HCT116 (cell line): ENCODE data around the gene PRDX2. TPM values are rescaled to one million over a fixed set of nuclear protein-coding genes. Genes with fewer than 3 reads are reported as not detected.
A peak's percentile ranks its signal among the peaks of the same experiment; 100 is the strongest.

Experiments used
- ATAC-seq: fragments of 200-7000 bp; cut with Tn5 transposase; 2 replicates; pipeline ENCODE4 v1.9.1; 2020; ENCODE audit warnings: mild to moderate bottlenecking, moderate library complexity
- BruUV-seq: library from RNA; stranded (reverse); fragments of 400-500 nt; replicated peaks from 2 replicates; lab custom pipeline; 2021; lab: Mats Ljungman, UMichigan
- CTCF ChIA-PET: fragments of 300-600 bp; sonication (Branson Sonifier 250); formaldehyde crosslinking; loops from one replicate; lab custom pipeline; 2021; ENCODE audit warnings: antibody characterized with exemption; lab: Charles Lee
- POLR2A ChIA-PET: fragments of 300-600, 350-600 bp; sonication (Branson Sonifier 250); formaldehyde crosslinking; loops from one replicate; lab custom pipeline; 2021; ENCODE audit warnings: antibody characterized with exemption; lab: Charles Lee
- RAD21 ChIA-PET, 2 experiments: fragments of 300-600 bp; sonication (Branson Sonifier 250); formaldehyde crosslinking; loops; one replicate each; lab custom pipeline; 2023; ENCODE audit warnings: low total read pairs in 2 of 2; ENCODE audit not compliant: uncharacterized antibody in 2 of 2, unreplicated experiment in 2 of 2, low non-redundant PET in 1 of 2; lab: Charles Lee
- DNase-seq: peaks from one replicate; pipeline ENCODE4 v3.0.0-alpha.2; 2010; ENCODE audit warnings: low read depth, low spot score
- H2AFZ ChIP-seq: fragments of 200-600 bp; shearing (Covaris generic), sonication (generic); 2 replicates; pipeline ENCODE4 v1.6.1; 2017; ENCODE audit warnings: low read depth, mixed run types, mixed read lengths, antibody characterized with exemption, low read length; ENCODE audit not compliant: poor library complexity, severe bottlenecking
- H3K27ac ChIP-seq: 2 replicates; pipeline ENCODE4 v1.5.1; 2012; ENCODE audit warnings: low read depth, low read length
- H3K27me3 ChIP-seq: fragments of 200-600 bp; sonication (generic); 2 replicates; pipeline ENCODE4 v1.6.1; 2016; ENCODE audit warnings: mixed run types, low read length, mixed read lengths; ENCODE audit not compliant: insufficient read depth
- H3K36me3 ChIP-seq, 2 experiments: fragments of 200-500 bp in 1 of 2; fragments of 200-600 bp in 1 of 2; sonication (Bioruptor generic) in 1 of 2; sonication (generic) in 1 of 2; 2 replicates each; pipeline versions ENCODE4 v1.5.1 to v1.6.1; 2014 to 2016; ENCODE audit warnings: low read length in 2 of 2, inconsistent platforms in 1 of 2, mixed read lengths in 1 of 2, mixed run types in 1 of 2; ENCODE audit not compliant: insufficient read depth in 2 of 2, control insufficient read depth in 1 of 2
- H3K4me1 ChIP-seq, 2 experiments: fragments of 200-600 bp in 1 of 2; sonication (generic) in 1 of 2; 2 replicates each; pipeline versions ENCODE4 v1.5.1 to v1.6.1; 2012 to 2017; ENCODE audit warnings: low read length in 2 of 2, inconsistent platforms in 1 of 2, mild to moderate bottlenecking in 1 of 2, mixed read lengths in 1 of 2, mixed run types in 1 of 2, moderate library complexity in 1 of 2; ENCODE audit not compliant: insufficient read depth in 2 of 2, control insufficient read depth in 1 of 2
- H3K4me2 ChIP-seq: fragments of 200-600 bp; sonication (generic); 2 replicates; pipeline ENCODE4 v1.6.1; 2017; ENCODE audit warnings: mixed run types, low read length, mixed read lengths
- H3K4me3 ChIP-seq, 2 experiments: fragments of 200-600 bp in 1 of 2; sonication (generic) in 1 of 2; replicated peaks in 1 of 2; 2 replicates each; pipeline ENCODE4 v1.5.1; 2011 to 2016; ENCODE audit warnings: low read length in 2 of 2, control low read depth in 1 of 2, low read depth in 1 of 2, mild to moderate bottlenecking in 1 of 2, mixed read lengths in 1 of 2, mixed run types in 1 of 2
- H3K79me2 ChIP-seq: fragments of 200-600 bp; sonication (generic); 2 replicates; pipeline ENCODE4 v1.6.1; 2017; ENCODE audit warnings: mild to moderate bottlenecking, mixed run types, low read length, moderate library complexity, mixed read lengths; ENCODE audit not compliant: insufficient read depth
- H3K9ac ChIP-seq: fragments of 200-600 bp; sonication (generic); 2 replicates; pipeline ENCODE4 v1.6.1; 2016; ENCODE audit warnings: low read length, mixed read lengths
- H3K9me2 ChIP-seq: fragments of 200-600 bp; sonication (generic), shearing (Covaris generic); 2 replicates; pipeline ENCODE4 v1.6.1; 2017; ENCODE audit warnings: mixed run types, mild to moderate bottlenecking, moderate library complexity; ENCODE audit not compliant: insufficient read depth
- H3K9me3 ChIP-seq, 2 experiments: fragments of 200-500 bp in 1 of 2; fragments of 200-600 bp in 1 of 2; sonication (Bioruptor generic) in 1 of 2; sonication (generic) in 1 of 2; 2 replicates each; pipeline ENCODE4 v1.6.1; 2014 to 2017; ENCODE audit warnings: low read length in 2 of 2, mixed read lengths in 2 of 2, inconsistent platforms in 1 of 2, low read depth in 1 of 2, mild to moderate bottlenecking in 1 of 2, mixed run types in 1 of 2, moderate library complexity in 1 of 2; ENCODE audit not compliant: control insufficient read depth in 1 of 2, insufficient read depth in 1 of 2
- H4K20me1 ChIP-seq: fragments of 200-600 bp; sonication (generic), shearing (Covaris generic); 2 replicates; pipeline ENCODE4 v1.6.1; 2017; ENCODE audit warnings: mixed run types, mild to moderate bottlenecking, moderate library complexity; ENCODE audit not compliant: insufficient read depth
- CEBPB ChIP-seq: IDR thresholded peaks from 2 replicates; pipeline ENCODE4 v1.6.1; 2012; ENCODE audit warnings: low read depth
- JUND ChIP-seq: IDR thresholded peaks from 2 replicates; pipeline ENCODE4 v1.6.1; 2012
- RAD21 ChIP-seq: IDR thresholded peaks from 2 replicates; pipeline ENCODE4 v1.6.1; 2012; ENCODE audit warnings: low read depth, mild to moderate bottlenecking
- ZBTB33 ChIP-seq: IDR thresholded peaks from 2 replicates; pipeline ENCODE4 v1.6.1; 2011; ENCODE audit warnings: mild to moderate bottlenecking, low read length, moderate library complexity; ENCODE audit not compliant: insufficient replicate concordance; ENCODE audit errors: extremely low read depth
- intact Hi-C: fragments of 100-400 bp; cut with micrococcal nuclease; formaldehyde crosslinking; loops from 2 replicates; pipeline ENCODE4 v1.10.0; 2022
- total RNA-seq: library from RNA; stranded (reverse); gene quantifications from one replicate; pipeline ENCODE4 v1.2.1, GENCODE V29; 2021; ENCODE audit not compliant: unreplicated experiment
- TF ChIP-seq, protein P1 (sequence below), 3 experiments: fragments of 200-600 bp in 1 of 3; sonication (generic) in 1 of 3; IDR thresholded peaks in 2 of 3; conservative IDR thresholded peaks in 1 of 3; 2 replicates each; pipeline ENCODE4 v1.5.1; 2012 to 2017; ENCODE audit warnings: low read depth in 2 of 3, low read length in 2 of 3, antibody characterized with exemption in 1 of 3, borderline replicate concordance in 1 of 3, control low read depth in 1 of 3, mild to moderate bottlenecking in 1 of 3, mixed read lengths in 1 of 3, mixed run types in 1 of 3, moderate library complexity in 1 of 3; ENCODE audit not compliant: insufficient read depth in 1 of 3
- TF ChIP-seq, protein P2 (sequence below): IDR thresholded peaks from 2 replicates; pipeline ENCODE4 v1.6.1; 2012

The PRDX2 gene
- total RNA-seq, 1 experiment from 2014 or later = 387 TPM

- ChIA-PET CTCF (interaction anchor here (1.0 to 7.0 kb wide), 5 partner anchors 11 to 56 kb away, joined by 4 to 88 read pairs (median 36); partner anchors contain the start of genes JUNB and RTBDN), RAD21 (interaction anchor here (0.6 to 2.7 kb wide), 4 partner anchors 9 to 18 kb away, joined by 3 to 15 read pairs (median 6); partner anchors contain the start of gene JUNB (in 1 of the 2)), POLR2A (interaction anchor here (1.3 to 8.8 kb wide), 2 partner anchors 13 to 14 kb away, joined by 6 to 172 read pairs; partner anchors contain the start of gene JUNB)
- no TSS peak for BruUV-seq
- Histone ChIP-seq H3K4me3 (peak overlapping the region; percentile 66 to 68), H3K27me3 (no peaks in the 10 kb centered on the region), H4K20me1 (no peaks in the 10 kb centered on the region), H3K9me3 (no peaks in the 10 kb centered on the region), H3K27ac (peak overlapping the region; percentile 96), H3K36me3 (no peaks in the 10 kb centered on the region), H3K79me2 (peaks cover 4% of the 10 kb centered on the region; the same call in 1 of the 2 replicates), H3K9ac (peak overlapping the region; percentile 78), H3K4me2 (peak overlapping the region; percentile 85), H2AFZ (no peak overlapping the region), H3K4me1 (peaks cover 52 to 80% of the 10 kb centered on the region in 2 experiments), H3K9me2 (no peaks in the 10 kb centered on the region)
- TF ChIP-seq, protein P1, sequence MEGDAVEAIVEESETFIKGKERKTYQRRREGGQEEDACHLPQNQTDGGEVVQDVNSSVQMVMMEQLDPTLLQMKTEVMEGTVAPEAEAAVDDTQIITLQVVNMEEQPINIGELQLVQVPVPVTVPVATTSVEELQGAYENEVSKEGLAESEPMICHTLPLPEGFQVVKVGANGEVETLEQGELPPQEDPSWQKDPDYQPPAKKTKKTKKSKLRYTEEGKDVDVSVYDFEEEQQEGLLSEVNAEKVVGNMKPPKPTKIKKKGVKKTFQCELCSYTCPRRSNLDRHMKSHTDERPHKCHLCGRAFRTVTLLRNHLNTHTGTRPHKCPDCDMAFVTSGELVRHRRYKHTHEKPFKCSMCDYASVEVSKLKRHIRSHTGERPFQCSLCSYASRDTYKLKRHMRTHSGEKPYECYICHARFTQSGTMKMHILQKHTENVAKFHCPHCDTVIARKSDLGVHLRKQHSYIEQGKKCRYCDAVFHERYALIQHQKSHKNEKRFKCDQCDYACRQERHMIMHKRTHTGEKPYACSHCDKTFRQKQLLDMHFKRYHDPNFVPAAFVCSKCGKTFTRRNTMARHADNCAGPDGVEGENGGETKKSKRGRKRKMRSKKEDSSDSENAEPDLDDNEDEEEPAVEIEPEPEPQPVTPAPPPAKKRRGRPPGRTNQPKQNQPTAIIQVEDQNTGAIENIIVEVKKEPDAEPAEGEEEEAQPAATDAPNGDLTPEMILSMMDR (IDR thresholded peaks at IDR 0.05 in 2 of 3, conservative IDR thresholded peaks at IDR 0.05 in 1 of 3; ENCODE audit: borderline replicate concordance in 1 of 3, insufficient read depth in 1 of 3, low read depth in 2 of 3, low read length in 2 of 3) = 0 out of 6 replicates have a peak, but pooled peaks of 1 of the 3 experiments have one; percentile 21
- no peak for TF ChIP-seq JUND
- no peak for ATAC-seq
- intact Hi-C loops = loop anchor here (2.0 to 5.0 kb wide), 2 partner anchors 13 to 68 kb away; no protein-coding TSS in a partner anchor
- no peak for DNase-seq
Measured at GRCh38 chr19:12779162-12779993, 22.2 kb downstream of the PRDX2 start.

DNA sequence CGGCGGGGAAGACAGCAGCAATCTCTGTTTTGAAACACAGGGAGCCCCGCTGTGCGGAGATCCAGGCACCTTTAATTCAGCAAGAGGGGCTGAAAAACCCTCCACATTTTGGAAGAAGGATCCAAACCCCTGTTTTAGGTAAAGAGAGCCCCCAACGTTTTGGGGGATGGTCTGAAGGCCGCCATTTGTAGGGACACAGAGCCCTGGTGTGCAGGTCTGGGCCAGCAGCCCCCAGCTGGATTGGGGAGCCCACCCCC is 22.8 kb downstream of the PRDX2 start:
- POLR2A ChIA-PET = interaction anchor here (1.3 to 8.8 kb wide), 2 partner anchors 13 to 15 kb away, joined by 6 to 172 read pairs; partner anchors contain the start of gene JUNB
- peak overlapping the region; percentile 66 to 68 for H3K4me3 ChIP-seq
- peaks cover 53 to 80% of the 10 kb centered on the region in 2 experiments for H3K4me1 ChIP-seq
- peak overlapping the region; percentile 85 for H3K4me2 ChIP-seq
- H3K79me2 ChIP-seq = peaks cover 6% of the 10 kb centered on the region; the same call in 1 of the 2 replicates
- H2AFZ ChIP-seq = no peak overlapping the region
- peak overlapping the region; percentile 96 for H3K27ac ChIP-seq
- H4K20me1 ChIP-seq = no peaks in the 10 kb centered on the region
- CTCF ChIA-PET = interaction anchor here (1.0 to 7.0 kb wide), 6 partner anchors 11 to 56 kb away, joined by 4 to 88 read pairs (median 44); partner anchors contain the start of genes JUNB and RTBDN
- BruUV-seq = TSS peak; percentile 79
- H3K27me3 ChIP-seq = no peaks in the 10 kb centered on the region
- no peak for ATAC-seq
- RAD21 ChIA-PET = interaction anchor here (0.6 to 2.7 kb wide), 5 partner anchors 10 to 18 kb away, joined by 3 to 15 read pairs (median 8); partner anchors contain the start of gene JUNB (in 1 of the 2)
- intact Hi-C loops = loop anchor here (2.0 to 5.0 kb wide), 2 partner anchors 14 to 68 kb away; no protein-coding TSS in a partner anchor
- DNase-seq = no peak
- no peaks in the 10 kb centered on the region for H3K9me2 ChIP-seq
- H3K9ac ChIP-seq = peak overlapping the region; percentile 78
- H3K36me3 ChIP-seq = no peaks in the 10 kb centered on the region
- no peaks in the 10 kb centered on the region for H3K9me3 ChIP-seq
- TF ChIP-seq RAD21 (no peak), ZBTB33 (no peak), CEBPB (no peak)
- TF ChIP-seq, protein P2, sequence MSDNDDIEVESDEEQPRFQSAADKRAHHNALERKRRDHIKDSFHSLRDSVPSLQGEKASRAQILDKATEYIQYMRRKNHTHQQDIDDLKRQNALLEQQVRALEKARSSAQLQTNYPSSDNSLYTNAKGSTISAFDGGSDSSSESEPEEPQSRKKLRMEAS = no peak
- TF ChIP-seq, protein P1 (IDR thresholded peaks at IDR 0.05 in 2 of 3, conservative IDR thresholded peaks at IDR 0.05 in 1 of 3; ENCODE audit: borderline replicate concordance in 1 of 3, insufficient read depth in 1 of 3, low read depth in 2 of 3, low read length in 2 of 3) = no peak
